Activated naive CD8-positive, alpha-beta T cell treated with anti-CD3 and anti-CD28 coated beads, Interleukin-2, amount 10 ng/mL, durations not matched to agents 7 days and 5 days (primary cell): ENCODE data around the gene MYL12A. TPM values are rescaled to one million over a fixed set of nuclear protein-coding genes. Genes with fewer than 3 reads are reported as not detected.

Experiments used
- ATAC-seq: fragments of 150-1000 bp; cut with Tn5 transposase; one replicate; pipeline ENCODE4 v1.10.0; 2021; ENCODE audit warnings: low read depth, moderate library complexity
- POLR2A ChIA-PET: fragments of 350-600 bp; sonication (Branson Sonifier 250); formaldehyde crosslinking; loops from one replicate; lab custom pipeline; 2021; ENCODE audit warnings: antibody characterized with exemption; lab: Charles Lee
- DNase-seq: peaks from one replicate; pipeline ENCODE4 v3.0.0; 2021
- H3K27ac Mint-ChIP-seq: one replicate; pipeline ENCODE4 v1.8.0; 2022; ENCODE audit warnings: mild to moderate bottlenecking, mixed read lengths
- H3K27me3 Mint-ChIP-seq: one replicate; pipeline ENCODE4 v1.8.0; 2022; ENCODE audit warnings: mild to moderate bottlenecking, moderate library complexity, mixed read lengths
- H3K36me3 Mint-ChIP-seq: one replicate; pipeline ENCODE4 v1.8.0; 2021; ENCODE audit warnings: mild to moderate bottlenecking, mixed read lengths
- H3K4me1 Mint-ChIP-seq: one replicate; pipeline ENCODE4 v1.8.0; 2021; ENCODE audit warnings: mixed read lengths
- H3K4me3 Mint-ChIP-seq: one replicate; pipeline ENCODE4 v1.8.0; 2022; ENCODE audit warnings: mild to moderate bottlenecking, moderate library complexity, mixed read lengths
- H3K9me3 Mint-ChIP-seq: one replicate; pipeline ENCODE4 v1.8.0; 2021; ENCODE audit warnings: mixed read lengths
- total RNA-seq, 2 experiments: library from RNA; stranded (reverse); gene quantifications; one replicate each; pipeline ENCODE4 v1.2.3, GENCODE V29; 2021

The MYL12A gene
- total RNA-seq, 2 experiments from 2014 or later: 843 to 864 TPM

- Mint-ChIP-seq H3K4me3 (peak overlapping the region; percentile 79), H3K9me3 (no peaks in the 10 kb centered on the region), H3K27ac (peak overlapping the region; percentile 72), H3K4me1 (peaks cover 41% of the 10 kb centered on the region), H3K27me3 (no peaks in the 10 kb centered on the region), H3K36me3 (peaks cover 55% of the 10 kb centered on the region)
- DNase-seq (no peak), ATAC-seq (no peak)
- POLR2A ChIA-PET: interaction anchor here (1.6 to 8.3 kb wide), 3 partner anchors 8 to 200 kb away, joined by 3 to 159 read pairs (median 9); partner anchors contain the start of gene MYL12B
Observed at GRCh38 chr18:3251963-3252277, 4.3 kb downstream of the MYL12A start.

- POLR2A ChIA-PET: interaction anchor here (0.9 to 8.3 kb wide), 3 partner anchors 8 to 199 kb away, joined by 3 to 159 read pairs (median 3); partner anchors contain the start of gene MYL12B
- Mint-ChIP-seq H3K4me1 (peaks cover 45% of the 10 kb centered on the region), H3K27me3 (no peaks in the 10 kb centered on the region), H3K9me3 (no peaks in the 10 kb centered on the region), H3K4me3 (peak overlapping the region; percentile 69), H3K27ac (peak overlapping the region; percentile 54), H3K36me3 (peaks cover 63% of the 10 kb centered on the region)
- DNase-seq: no peak
- no peak for ATAC-seq
Observed at GRCh38 chr18:3252843-3253242, 5.2 kb downstream of the MYL12A start.

GRCh38 chr18:3254725-3255124 is 7.1 kb downstream of the MYL12A start:
- POLR2A ChIA-PET: interaction anchor here (1.6 to 2.2 kb wide), 2 partner anchors 7 to 10 kb away, joined by 3 to 14 read pairs; partner anchors contain the start of gene MYL12A
- peak overlapping the region; percentile 45 for H3K27ac Mint-ChIP-seq

GRCh38 chr18:3255611-3256165 is 8.1 kb downstream of the MYL12A start:
- no peak overlapping the region for H3K4me3 Mint-ChIP-seq
- H3K4me1 Mint-ChIP-seq: peaks cover 57% of the 10 kb centered on the region
- H3K36me3 Mint-ChIP-seq: peaks cover 60% of the 10 kb centered on the region
- no peaks in the 10 kb centered on the region for H3K9me3 Mint-ChIP-seq
- peak overlapping the region; percentile 42 for H3K27ac Mint-ChIP-seq
- ATAC-seq (no peak), DNase-seq (no peak)
- no peaks in the 10 kb centered on the region for H3K27me3 Mint-ChIP-seq
- POLR2A ChIA-PET: interaction anchor here (2.2 kb wide), 1 partner anchor 8 kb away, joined by 14 read pairs; the partner anchor contains the start of gene MYL12A

More at GRCh38 chr18:3254725-3255124, 7.1 kb downstream of the MYL12A start:
- DNase-seq: no peak
- peaks cover 58% of the 10 kb centered on the region for H3K4me1 Mint-ChIP-seq
- ATAC-seq: no peak
- no peaks in the 10 kb centered on the region for H3K27me3 Mint-ChIP-seq
- H3K36me3 Mint-ChIP-seq: peaks cover 69% of the 10 kb centered on the region
- H3K4me3 Mint-ChIP-seq: peak overlapping the region; percentile 22
- H3K9me3 Mint-ChIP-seq: no peaks in the 10 kb centered on the region

GRCh38 chr18:3256693-3257626 is 9.4 kb downstream of the MYL12A start:
- Mint-ChIP-seq H3K36me3 (peaks cover 57% of the 10 kb centered on the region), H3K27ac (no peak overlapping the region)
- DNase-seq: no peak

GRCh38 chr18:3257627-3258120 is 10.1 kb downstream of the MYL12A start:
- Mint-ChIP-seq H3K27me3 (no peaks in the 10 kb centered on the region), H3K27ac (peak overlapping the region; percentile 54), H3K4me3 (no peak overlapping the region), H3K9me3 (no peaks in the 10 kb centered on the region), H3K36me3 (peaks cover 53% of the 10 kb centered on the region), H3K4me1 (peaks cover 53% of the 10 kb centered on the region)
- POLR2A ChIA-PET: no interaction called here
- no peak for DNase-seq
- no peak for ATAC-seq

More at GRCh38 chr18:3256693-3257626, 9.4 kb downstream of the MYL12A start:
- POLR2A ChIA-PET: interaction anchor here (2.2 kb wide), 1 partner anchor 9 kb away, joined by 14 read pairs; the partner anchor contains the start of gene MYL12A
- Mint-ChIP-seq H3K4me3 (no peak overlapping the region), H3K4me1 (peaks cover 57% of the 10 kb centered on the region), H3K9me3 (no peaks in the 10 kb centered on the region), H3K27me3 (no peaks in the 10 kb centered on the region)
- ATAC-seq: no peak

GRCh38 chr18:3260995-3261372 is 13.4 kb downstream of the MYL12A start:
- Mint-ChIP-seq H3K27ac (peak overlapping the region; percentile 100), H3K36me3 (peaks cover 38% of the 10 kb centered on the region), H3K9me3 (no peaks in the 10 kb centered on the region), H3K27me3 (no peaks in the 10 kb centered on the region), H3K4me1 (peaks cover 50% of the 10 kb centered on the region), H3K4me3 (peak overlapping the region; percentile 99)
- DNase-seq (no peak), ATAC-seq (peak; percentile 0)
- POLR2A ChIA-PET: interaction anchor here (0.5 to 3.5 kb wide), 14 partner anchors 12 to 620 kb away, joined by 3 to 159 read pairs (median 4); partner anchors contain the start of genes MYL12A and TGIF1

- ATAC-seq (peak; percentile 69), DNase-seq (peak; percentile 87)
- POLR2A ChIA-PET: interaction anchor here (0.5 to 3.5 kb wide), 13 partner anchors 12 to 360 kb away, joined by 3 to 159 read pairs (median 3); partner anchors contain the start of genes MYL12A and TGIF1
- peaks cover 37% of the 10 kb centered on the region for H3K36me3 Mint-ChIP-seq
- peak within 1 kb of the TSS; percentile 100 for H3K27ac Mint-ChIP-seq
- H3K4me1 Mint-ChIP-seq: peaks cover 55% of the 10 kb centered on the region
- no peaks in the 10 kb centered on the region for H3K27me3 Mint-ChIP-seq
- H3K9me3 Mint-ChIP-seq: no peaks in the 10 kb centered on the region
- peak within 1 kb of the TSS; percentile 99 for H3K4me3 Mint-ChIP-seq
Observed at GRCh38 chr18:3261373-3262233, 14.0 kb downstream of the MYL12A start, which contains the start of gene MYL12B. Gene MYL12B (plus strand): TSS chr18:3262133. CDS start chr18:3272899, 10,766 bp downstream.

- no peaks in the 10 kb centered on the region for H3K9me3 Mint-ChIP-seq
- POLR2A ChIA-PET: interaction anchor here (1.0 to 3.5 kb wide), 12 partner anchors 10 to 359 kb away, joined by 3 to 159 read pairs (median 4); partner anchors contain the start of genes MYL12A and TGIF1
- peaks cover 29% of the 10 kb centered on the region for H3K36me3 Mint-ChIP-seq
- peaks cover 58% of the 10 kb centered on the region for H3K4me1 Mint-ChIP-seq
- H3K27ac Mint-ChIP-seq: peak overlapping the region; percentile 93
- H3K27me3 Mint-ChIP-seq: no peaks in the 10 kb centered on the region
- DNase-seq (peak; percentile 70), ATAC-seq (peak; percentile 38)
- H3K4me3 Mint-ChIP-seq: peak overlapping the region; percentile 99
Observed at GRCh38 chr18:3262234-3263131, 14.9 kb downstream of the MYL12A start.

- Mint-ChIP-seq H3K27ac (peak overlapping the region; percentile 93), H3K27me3 (no peaks in the 10 kb centered on the region), H3K36me3 (peaks cover 25% of the 10 kb centered on the region), H3K4me1 (peaks cover 57% of the 10 kb centered on the region), H3K4me3 (peak overlapping the region; percentile 84), H3K9me3 (no peaks in the 10 kb centered on the region)
- DNase-seq (no peak), ATAC-seq (no peak)
- POLR2A ChIA-PET: interaction anchor here (0.6 to 2.1 kb wide), 6 partner anchors 10 to 358 kb away, joined by 3 to 27 read pairs (median 3); partner anchors contain the start of gene MYL12A
Observed at GRCh38 chr18:3263132-3263700, 15.6 kb downstream of the MYL12A start.

GRCh38 chr18:3264362-3264761 is 16.8 kb downstream of the MYL12A start:
- Mint-ChIP-seq H3K36me3 (peaks cover 24% of the 10 kb centered on the region), H3K27ac (no peak overlapping the region), H3K27me3 (no peaks in the 10 kb centered on the region), H3K4me1 (peaks cover 58% of the 10 kb centered on the region), H3K4me3 (peak overlapping the region; percentile 84), H3K9me3 (no peaks in the 10 kb centered on the region)
- DNase-seq: no peak
- ATAC-seq: no peak
- POLR2A ChIA-PET: interaction anchor here (0.7 to 2.1 kb wide), 4 partner anchors 10 to 185 kb away, joined by 3 to 27 read pairs (median 6); partner anchors contain the start of gene MYL12A
